GM21576 (cell line): ENCODE data around the gene AFTPH.
A peak's percentile ranks its signal among the peaks of the same experiment; 100 is the strongest.

Experiments
- ATAC-seq: cut with Tn5 transposase; IDR thresholded peaks from one replicate; pipeline ENCODE4 v1.9.1; 2021; ENCODE audit warnings: mild to moderate bottlenecking, moderate library complexity; ENCODE audit not compliant: unreplicated experiment

AFTPH gene

DNA sequence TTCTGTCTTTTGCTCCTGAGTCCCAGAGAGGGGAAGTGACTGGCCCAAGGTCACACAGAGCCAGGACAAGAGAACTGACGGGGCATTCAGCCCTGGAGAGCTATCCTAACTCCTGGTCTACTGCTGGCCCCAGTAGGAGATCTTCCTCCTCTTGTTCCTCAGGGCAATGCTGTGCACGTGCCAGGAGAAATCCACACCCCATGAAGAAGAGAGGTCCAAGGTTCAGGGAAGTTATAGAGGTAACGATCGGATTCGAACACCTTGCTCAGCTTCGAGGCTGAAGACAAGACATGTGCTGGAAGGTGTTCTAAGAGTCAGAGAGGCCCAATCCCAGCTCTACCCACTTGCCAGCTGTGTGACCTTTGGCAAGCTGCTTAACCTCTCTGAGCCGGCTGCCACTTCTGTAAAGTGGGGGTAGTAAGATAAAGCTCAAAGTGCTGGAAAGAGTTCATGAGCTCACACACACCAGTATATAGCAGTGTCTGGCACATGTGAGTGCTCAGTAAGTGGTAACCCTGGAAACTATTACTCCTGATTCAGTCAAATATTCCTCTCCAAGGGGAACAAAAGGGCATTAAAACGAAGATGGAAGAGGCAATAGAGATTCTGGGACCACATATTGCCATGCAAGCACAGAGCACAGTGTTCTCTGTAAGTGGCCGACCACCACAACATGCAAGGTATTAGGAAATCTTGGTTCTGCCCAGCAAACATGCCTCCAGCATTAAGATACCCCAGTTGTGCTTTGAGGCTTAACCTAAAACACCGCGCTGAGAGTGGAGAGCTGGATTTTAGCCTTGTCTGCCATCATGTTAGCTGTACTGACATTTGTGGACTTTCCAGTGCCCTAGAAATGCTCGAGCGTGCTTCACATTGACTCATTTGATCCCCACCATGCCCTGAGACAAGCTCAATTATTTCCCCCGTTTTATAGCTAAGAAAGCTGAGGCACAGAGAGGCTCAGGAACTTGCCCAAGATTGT is 104.0 kb downstream of the AFTPH start:
- no peak for ATAC-seq

DNA sequence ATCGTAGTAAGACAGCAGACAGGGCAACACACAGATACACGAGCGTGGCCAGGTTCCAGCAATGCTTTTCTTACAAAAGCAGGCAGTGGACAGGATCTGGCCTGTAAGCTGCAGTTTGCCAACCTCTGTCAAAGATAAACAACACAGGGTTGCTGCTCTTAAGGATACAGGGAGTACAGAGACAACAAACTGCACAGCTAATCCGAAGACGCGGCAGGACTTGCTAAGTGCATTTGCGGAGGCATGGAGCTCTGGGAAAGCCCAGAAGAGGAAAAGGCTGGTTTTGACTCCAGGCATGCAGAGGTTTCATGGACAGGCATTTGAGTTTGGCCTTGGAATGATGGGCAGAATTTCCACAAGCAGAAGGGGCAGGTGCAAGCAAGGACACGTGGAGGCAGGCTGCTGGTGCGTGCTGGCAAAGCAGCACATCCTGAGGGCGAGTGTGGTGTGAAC is 105.2 kb downstream of the AFTPH start:
- no peak for ATAC-seq

DNA sequence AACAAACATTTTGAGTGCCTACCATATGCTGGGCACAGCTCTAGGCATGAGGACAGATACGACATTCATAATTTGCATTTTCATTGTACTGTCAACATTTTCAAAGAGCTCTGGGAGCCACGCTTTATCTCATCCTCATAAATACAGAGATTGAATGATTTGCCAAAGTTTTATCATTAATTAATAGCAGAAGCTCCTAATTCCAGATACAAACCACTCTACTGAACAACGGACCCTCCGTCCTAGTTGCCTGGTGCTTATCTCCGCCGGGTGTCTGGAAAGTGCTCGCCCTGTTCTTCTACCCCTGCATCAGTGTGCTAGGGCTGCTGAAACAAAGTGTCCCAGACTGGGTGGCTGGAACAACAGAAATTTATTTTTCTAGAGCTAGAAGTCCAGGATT is 105.7 kb downstream of the AFTPH start:
- ATAC-seq = no peak

DNA sequence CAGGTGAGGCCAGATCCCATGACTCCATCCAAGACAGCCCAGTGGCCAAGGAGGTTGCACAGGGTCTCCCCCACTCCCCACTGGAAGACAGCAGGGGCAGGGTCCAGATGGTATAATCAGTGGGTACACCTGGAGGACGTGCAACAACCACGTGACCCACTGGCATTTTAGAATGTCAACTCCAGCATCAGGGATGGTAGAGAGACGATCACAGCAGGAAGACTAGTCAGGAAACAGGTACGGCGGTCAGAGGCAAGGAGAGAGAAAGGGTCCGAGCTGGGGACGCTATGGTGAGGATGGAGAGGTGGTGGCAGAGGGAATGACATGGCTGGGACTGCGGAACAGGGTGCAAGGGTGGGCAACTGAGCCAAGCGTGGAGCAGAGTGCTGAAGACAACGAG is 106.6 kb downstream of the AFTPH start:
- no peak for ATAC-seq

DNA sequence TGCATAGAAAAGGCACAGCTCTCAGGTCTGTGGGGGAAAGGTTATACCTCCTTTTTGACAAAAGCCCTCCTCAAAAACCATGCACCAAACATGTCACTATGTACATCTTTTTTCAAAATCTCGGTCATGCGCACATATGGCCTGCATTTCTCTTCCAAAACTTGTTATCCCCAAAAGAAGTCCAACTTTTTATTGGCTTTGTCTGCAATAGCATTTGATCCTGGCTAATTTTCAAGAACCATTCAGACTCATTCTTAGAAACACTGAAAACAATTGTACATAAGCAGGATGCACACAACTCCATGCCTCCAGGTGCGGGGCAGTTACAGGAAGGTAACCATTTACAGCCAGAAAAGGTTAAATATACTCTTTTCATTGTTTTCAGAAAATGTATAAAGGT is 107.6 kb downstream of the AFTPH start:
- ATAC-seq = no peak

DNA sequence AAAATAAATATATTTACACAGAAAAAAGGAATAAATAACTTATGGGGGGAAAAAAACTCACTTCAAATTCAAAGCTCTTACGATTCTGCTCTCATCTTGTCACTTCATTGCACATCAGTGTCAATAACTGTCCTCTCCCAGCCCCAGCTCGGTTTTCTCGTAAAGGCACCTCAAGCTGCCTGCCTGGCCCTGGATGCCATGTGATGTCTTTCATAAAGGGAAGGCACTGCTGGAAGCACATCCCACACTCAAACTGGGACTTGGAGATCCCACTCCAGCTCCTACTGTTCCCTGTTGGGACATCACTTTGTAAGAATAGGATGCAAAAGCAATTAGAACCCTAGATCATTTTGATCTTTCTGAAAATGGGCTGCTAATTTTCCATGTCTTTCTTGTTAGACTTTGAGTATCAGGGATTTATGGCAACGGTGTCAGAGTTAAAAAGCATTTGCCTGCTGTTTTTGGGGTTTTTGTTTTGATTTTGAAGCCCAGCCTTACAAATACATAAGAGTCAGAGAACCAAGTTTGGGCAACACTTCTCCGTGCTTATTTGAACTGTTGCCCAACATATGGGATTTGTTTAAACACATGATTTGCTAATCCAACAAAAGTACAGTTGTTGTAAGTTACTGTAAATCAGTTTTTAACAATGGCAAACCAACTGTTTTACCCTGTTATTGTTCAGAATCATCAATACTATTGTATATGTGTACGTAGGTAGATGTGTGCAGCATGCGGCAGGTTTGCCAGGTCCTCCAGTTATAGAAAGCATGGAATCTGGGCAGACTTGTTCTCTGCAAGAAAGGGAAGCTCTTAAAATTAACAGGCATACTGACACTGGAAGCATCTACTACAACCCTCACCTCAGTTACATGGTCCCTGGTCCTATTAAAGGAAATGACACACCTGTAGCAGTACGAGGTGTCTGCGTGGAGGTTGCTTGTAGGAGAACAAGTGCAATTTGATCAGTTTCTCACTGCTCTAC is 109.0 kb downstream of the AFTPH start:
- no peak for ATAC-seq

DNA sequence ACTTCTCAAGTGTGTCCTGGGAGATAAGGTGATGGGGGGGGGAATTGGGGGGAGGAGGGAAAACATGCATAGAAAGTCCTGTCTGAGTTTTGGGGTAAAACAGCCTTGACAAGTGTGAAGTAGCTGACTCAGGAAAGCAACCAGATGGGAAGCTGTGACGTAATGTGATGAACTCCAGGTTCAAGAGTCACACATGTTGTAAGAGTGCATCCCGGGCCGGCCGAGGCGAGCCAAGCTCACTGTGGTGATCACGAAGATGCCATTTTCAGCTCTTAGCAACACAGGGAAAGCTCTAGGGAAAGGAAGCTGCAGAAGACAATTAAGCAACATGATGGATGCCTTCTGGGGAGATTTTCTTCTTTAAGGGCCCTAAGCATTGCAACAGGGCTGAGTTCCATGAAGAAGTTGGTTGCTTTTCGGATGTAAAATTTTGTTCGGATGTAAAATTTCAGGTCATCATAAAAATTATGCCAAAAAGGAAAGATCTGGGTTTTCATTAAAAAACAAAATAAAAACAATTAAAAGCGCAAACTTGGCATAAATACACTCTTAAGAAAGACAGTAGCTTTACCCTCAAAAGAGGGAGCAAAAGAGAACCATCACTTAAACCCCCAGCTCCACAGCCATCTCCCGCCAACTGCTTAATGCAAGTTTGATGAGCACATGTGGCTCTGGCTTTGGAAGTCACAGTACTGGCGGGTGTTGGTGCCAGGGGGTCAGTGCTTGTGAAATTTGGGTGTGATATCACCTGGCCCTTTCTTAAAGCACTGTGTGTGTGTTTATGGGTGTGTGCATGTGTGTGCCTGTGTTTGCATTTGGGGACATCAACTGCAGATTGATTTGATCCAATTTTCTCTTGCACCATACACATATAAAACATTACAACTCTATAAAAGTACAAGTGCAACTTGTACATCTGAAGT is 110.5 kb downstream of the AFTPH start:
- ATAC-seq = no peak

DNA sequence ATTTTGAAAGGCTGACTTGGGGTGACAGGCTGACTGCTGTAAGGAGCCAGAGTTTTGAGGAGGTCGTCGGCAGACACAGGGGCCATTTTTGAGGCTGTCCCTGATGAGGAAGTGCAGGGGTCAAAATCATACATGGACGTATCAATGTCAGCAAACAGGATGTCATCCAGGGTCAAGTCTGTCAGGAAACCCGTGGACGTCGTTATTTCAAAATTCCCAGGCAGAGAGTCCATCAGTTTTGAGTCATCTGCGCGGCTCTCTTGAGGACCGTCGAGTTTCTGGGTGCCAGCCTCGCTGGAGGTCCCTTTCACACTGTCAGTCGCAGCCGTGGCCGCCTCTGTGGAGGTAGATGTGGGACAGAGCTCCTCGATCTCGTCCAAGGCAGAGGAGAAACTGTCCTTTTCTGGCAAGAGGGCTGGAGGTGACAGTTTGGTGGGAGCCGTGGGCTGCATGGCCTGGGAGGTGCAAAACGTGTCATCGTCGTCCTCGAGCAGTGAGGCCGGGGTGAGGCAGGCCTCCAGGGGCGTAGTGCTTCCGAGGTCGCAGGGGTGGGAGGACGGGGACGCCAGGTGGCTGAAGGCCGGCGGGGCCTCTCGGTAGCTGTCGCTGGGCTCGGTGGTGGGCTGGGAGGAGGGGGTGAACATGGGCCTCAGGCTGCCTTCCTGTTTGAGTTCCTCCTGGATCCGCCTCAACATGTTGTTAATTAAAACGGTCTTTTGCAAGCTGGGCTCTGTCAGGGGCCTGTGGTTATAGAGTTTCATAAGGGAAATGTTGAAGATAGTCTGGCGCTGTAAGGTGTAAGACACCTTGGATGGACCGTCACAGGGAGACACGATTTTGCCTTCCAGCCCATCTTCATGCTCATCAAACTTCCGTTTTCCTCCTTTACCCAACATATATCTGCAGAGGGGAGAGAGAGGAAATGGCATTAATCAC is 112.1 kb downstream of the AFTPH start:
- peak; percentile 58 for ATAC-seq

DNA sequence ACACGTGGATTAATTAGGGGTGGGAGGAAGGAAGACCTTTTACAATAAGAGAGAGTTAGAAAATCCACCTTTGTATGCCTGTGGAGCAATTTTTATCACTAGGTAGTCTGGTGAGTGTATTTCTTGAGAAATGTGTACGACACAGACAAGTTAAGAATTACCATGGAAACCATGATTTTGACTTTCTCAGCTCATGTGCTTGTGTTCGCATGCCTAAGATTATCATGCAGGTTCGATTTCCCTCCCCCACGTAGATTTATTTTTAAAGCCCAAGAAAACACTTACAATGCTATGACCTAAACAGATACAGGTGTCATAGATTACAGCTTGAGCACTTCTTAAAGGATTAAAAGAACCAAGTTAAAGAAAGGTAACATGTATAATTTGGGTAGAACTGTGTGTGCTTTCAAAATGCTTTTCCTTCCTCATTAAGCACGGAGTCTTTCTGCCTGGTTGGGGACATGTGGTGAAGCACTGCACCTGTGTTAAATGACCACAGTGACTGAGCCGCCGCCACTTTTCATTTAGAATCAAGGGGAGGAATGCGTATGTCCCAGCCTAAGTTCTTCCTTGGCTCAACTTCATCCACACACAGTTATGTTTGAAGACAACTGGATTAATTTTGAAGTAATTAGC is 113.0 kb downstream of the AFTPH start:
- peak; percentile 54 for ATAC-seq

DNA sequence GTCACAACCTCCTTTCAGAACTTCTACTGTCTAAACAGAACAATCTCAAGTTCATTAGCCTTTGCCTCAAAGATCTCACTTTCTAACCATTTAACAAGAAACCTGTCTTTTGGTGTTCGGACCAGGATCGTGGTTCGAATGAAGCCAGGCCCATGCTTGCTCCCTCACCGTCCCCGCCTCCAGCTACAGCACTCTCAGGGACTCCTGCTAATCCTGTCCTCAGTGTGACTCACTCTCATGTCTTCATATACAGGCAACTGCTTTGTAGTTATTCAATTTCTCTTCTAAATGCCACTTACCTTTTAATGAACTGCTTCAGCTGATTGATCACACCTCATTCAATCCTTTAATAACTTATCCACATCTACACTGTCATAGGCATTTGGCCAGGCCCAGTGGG is 113.8 kb downstream of the AFTPH start:
- no peak for ATAC-seq

DNA sequence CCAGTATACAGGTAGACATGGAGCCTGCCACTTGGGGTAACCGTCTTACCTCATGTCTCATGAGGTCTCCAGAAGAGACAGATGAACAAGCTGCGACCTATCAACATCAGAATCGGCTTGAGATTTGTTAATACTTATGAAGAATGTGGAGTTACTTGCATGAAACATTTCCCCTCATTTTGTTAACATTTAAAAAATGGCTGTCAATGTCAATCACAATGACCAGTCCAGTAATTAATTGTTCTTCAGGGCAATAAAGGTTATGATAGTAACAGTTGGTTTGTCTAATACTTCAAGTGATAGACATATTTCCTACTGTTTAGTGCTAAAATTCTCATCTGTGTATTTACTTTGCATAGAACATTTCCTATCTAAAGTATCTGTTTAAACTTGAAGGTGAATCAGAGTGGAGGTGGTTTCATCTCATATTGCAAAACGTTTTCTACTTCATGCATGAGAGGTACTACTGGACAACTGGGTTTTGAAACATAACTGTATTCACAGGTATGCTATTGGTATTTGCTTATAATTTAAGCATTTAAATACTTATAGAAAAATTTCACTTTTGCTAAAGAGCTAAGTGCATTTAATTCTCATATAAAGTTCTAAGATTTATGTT is 114.5 kb downstream of the AFTPH start:
- no peak for ATAC-seq

DNA sequence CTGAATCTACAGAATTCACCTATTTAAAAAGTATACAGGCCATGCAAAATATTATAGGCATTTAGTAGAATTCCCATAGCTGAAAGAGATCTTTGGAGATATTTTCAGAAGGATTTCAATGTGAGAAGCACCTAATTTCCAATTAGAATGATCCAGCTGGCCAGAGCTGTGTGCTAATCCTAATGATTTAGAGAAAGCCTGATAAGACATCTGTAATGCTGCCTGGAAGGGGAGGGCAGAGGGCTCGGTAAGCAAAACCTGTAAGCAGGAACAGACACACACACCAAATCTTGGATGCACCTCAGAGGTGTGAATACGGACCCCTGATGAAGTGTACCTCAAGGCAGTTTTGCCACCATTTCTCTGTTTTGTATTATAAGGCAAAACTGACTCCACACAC is 115.6 kb downstream of the AFTPH start:
- ATAC-seq = no peak

DNA sequence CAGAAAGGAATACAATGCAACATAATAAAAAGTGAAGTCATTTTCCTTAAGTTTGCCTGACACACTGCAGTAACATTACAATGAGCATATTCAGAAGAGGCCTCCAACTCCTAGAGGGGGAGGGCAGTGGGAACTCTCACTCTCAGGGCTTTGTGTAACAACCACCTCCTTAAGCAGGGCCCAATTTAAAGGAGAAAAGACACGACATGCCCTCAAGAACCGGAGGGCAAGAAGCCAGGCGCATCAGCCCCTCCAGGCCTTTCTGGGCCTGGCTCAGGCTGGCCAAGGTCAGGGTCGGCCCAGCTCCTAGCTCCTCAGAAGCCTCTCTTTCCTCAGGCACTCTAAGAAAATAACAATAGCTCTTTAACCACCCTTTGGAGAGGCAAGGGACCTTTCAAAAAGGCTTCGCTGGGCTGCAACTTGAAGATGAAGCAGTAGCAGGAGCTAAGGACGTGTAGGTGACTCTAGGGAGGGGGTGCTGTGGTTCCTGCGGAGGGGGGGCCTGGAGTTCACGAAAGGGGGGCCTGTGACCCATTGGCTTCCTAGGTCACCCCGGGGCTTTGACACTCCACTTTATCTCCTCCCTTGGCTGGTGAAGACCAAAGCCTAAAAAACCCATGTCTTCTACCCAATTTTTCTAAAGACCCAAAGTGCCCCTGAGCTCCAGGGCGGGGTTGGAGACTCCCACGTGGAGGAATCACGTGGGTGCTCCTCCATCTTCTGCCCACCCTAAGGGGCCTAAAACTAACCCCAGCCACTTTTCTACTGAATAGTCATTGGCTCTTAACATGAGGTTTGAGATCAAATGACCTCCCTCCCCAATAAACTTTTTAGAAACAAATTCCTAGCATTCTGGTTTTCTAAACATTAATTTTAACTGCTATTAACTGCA is 116.3 kb downstream of the AFTPH start:
- ATAC-seq = no peak

DNA sequence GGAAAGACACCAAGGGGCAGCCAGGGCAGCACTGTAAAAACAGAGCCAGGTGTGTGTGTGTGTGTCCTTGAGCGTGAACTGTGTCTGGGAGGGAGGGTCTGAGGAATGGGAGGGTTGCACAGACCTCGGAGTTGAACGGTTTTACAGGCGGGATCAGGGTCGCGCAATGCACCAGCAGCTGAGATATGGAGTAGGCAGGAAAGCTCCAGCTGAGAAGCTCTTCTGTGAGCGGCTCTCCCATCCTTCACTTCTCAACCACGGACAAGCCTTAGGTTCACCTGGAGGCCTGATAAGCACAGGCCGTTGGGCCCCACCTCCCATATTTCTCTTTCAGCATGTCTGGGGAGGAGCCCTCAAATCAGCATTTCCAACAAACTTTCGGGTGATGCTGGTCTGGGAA is 117.5 kb downstream of the AFTPH start:
- ATAC-seq = no peak
